Natural killer cell (primary cell): ENCODE data around the gene ZEB2. TPM values are rescaled to one million over a fixed set of nuclear protein-coding genes. Genes with fewer than 3 reads are reported as not detected.

Experiments
- ATAC-seq, 3 donors: fragments of 150-1000 bp in 2 of 3; fragments of 200-7000 bp in 1 of 3; cut with Tn5 transposase; 1 replicate in 1 of 3; 2 replicates in 2 of 3; pipeline ENCODE4 v1.10.0; 2021; ENCODE audit warnings: mild to moderate bottlenecking in 2 of 3, moderate library complexity in 2 of 3
- DNase-seq, 2 donors: peaks; one replicate each; pipeline versions ENCODE4 v3.0.0 to v3.0.0-alpha.2; 2013 to 2021; ENCODE audit warnings: mixed read lengths in 1 of 2
- H3K27ac ChIP-seq: one replicate; pipeline ENCODE4 v1.5.1; 2013; ENCODE audit warnings: mild to moderate bottlenecking, low read length
- H3K27me3 ChIP-seq: one replicate; pipeline ENCODE4 v1.6.1; 2013; ENCODE audit warnings: low read length; ENCODE audit not compliant: control insufficient read depth, insufficient read depth
- H3K36me3 ChIP-seq: one replicate; pipeline ENCODE4 v1.6.1; 2013; ENCODE audit warnings: low read length; ENCODE audit not compliant: control insufficient read depth, insufficient read depth
- H3K4me1 ChIP-seq: one replicate; pipeline ENCODE4 v1.6.1; 2013; ENCODE audit warnings: low read length; ENCODE audit not compliant: control insufficient read depth, insufficient read depth
- H3K4me3 ChIP-seq: one replicate; pipeline ENCODE4 v1.5.1; 2013; ENCODE audit warnings: low read length
- H3K9me3 ChIP-seq: one replicate; pipeline ENCODE4 v1.6.1; 2013; ENCODE audit warnings: low read length; ENCODE audit not compliant: control insufficient read depth, insufficient read depth
- H3K27ac Mint-ChIP-seq, 2 donors: one replicate each; pipeline ENCODE4 v1.8.0; 2022; ENCODE audit warnings: mild to moderate bottlenecking in 2 of 2, mixed read lengths in 2 of 2, moderate library complexity in 1 of 2
- H3K27me3 Mint-ChIP-seq, 2 donors: one replicate each; pipeline ENCODE4 v1.8.0; 2022; ENCODE audit warnings: low read depth in 2 of 2, mixed read lengths in 2 of 2
- H3K36me3 Mint-ChIP-seq: one replicate; pipeline ENCODE4 v1.8.0; 2022; ENCODE audit warnings: mixed read lengths
- H3K4me1 Mint-ChIP-seq, 2 donors: one replicate each; pipeline ENCODE4 v1.8.0; 2022; ENCODE audit warnings: mixed read lengths in 2 of 2
- H3K4me3 Mint-ChIP-seq: one replicate; pipeline ENCODE4 v1.8.0; 2022; ENCODE audit warnings: mild to moderate bottlenecking, moderate library complexity, mixed read lengths
- H3K9me3 Mint-ChIP-seq, 2 donors: one replicate each; pipeline ENCODE4 v1.8.0; 2022; ENCODE audit warnings: mixed read lengths in 2 of 2
- CTCF ChIP-seq: fragments of 200-600 bp; IDR thresholded peaks from one replicate; pipeline ENCODE4 v1.8.0; 2022; ENCODE audit warnings: antibody characterized with exemption
- WGBS: methylation state at CpG from one replicate; pipeline ENCODE4 v1.1.7; 2013; ENCODE audit warnings: missing lambda C conversion rate; ENCODE audit not compliant: insufficient coverage; 5-methylcytosine and 5-hydroxymethylcytosine counted together
- intact Hi-C: fragments of 100-400 bp; cut with micrococcal nuclease; formaldehyde crosslinking; loops from one replicate; pipeline ENCODE4 v1.14.2; 2022
- total RNA-seq, 4 donors: library from RNA; stranded (reverse); fragments of 120-200 nt in 1 of 4; gene quantifications; one replicate each; pipeline versions ENCODE4 v1.2.3 to v1.2.4, GENCODE V29; 2013 to 2022

Gene ZEB2
- total RNA-seq, 3 donors from 2014 or later (not counting 1 experiment from before 2014, with no cell fraction given) = 718 to 1,143 (median 944) TPM

DNA sequence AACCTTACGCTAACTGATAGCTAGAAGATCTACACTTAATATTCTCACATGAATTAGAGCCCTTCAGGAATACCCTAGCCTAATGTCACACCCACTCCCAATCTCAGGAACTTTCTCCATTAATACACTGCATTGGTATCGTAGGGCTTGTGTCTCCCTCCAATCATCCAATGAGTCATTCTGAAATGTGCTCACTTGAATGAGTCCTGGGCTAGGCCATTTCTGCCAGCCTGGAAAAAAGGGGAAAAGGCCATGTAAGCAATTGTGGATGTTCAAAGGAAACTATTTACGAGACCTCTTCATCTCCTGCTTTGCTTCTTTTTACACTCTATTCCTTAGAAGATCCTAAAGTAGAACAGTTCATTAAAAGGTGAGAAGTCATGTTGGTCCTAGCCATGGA is 18.8 kb downstream of the ZEB2 start:
- no peak overlapping the region for H3K4me3 ChIP-seq
- Mint-ChIP-seq H3K27ac (no peak overlapping the region), H3K4me1 (peaks cover 82 to 91% of the 10 kb centered on the region in 2 donors), H3K27me3 (no peaks in the 10 kb centered on the region), H3K4me3 (peak overlapping the region; percentile 35), H3K9me3 (no peaks in the 10 kb centered on the region), H3K36me3 (peaks cover 25% of the 10 kb centered on the region)
- DNase-seq (no peak), ATAC-seq (no peak)
- intact Hi-C loops = no loop called here
- 86% methylated on average over 2 of the region's 3 CpGs for WGBS
- H3K9me3 ChIP-seq = no peaks in the 10 kb centered on the region
- H3K27ac ChIP-seq = no peak overlapping the region
- TF ChIP-seq CTCF = no peak
- H3K4me1 ChIP-seq = peaks cover 25% of the 10 kb centered on the region
- no peaks in the 10 kb centered on the region for H3K27me3 ChIP-seq
- H3K36me3 ChIP-seq = peaks cover 28% of the 10 kb centered on the region

DNA sequence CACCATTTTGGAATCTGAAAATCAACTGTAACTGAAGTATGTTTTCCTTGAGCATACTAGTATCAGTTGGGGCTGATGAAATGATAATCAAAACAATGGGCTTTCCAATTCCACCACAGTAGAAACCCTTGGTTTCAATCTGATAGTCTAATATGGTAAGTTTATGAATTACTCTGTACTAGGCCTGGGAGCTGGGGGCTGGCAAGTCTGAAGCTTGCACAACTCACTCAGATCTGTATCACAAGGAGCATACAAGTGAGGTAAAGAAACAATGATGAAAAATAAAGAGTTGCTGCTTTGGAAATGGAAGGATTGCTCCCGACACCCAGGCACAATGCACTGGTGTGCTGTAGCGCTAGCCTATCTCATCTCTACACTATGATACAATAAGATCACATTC is 19.4 kb downstream of the ZEB2 start:
- H3K36me3 Mint-ChIP-seq = peaks cover 25% of the 10 kb centered on the region
- WGBS = 100% methylated on average over 2 of the region's 2 CpGs
- Histone ChIP-seq H3K27ac (no peak overlapping the region), H3K4me1 (peaks cover 28% of the 10 kb centered on the region), H3K4me3 (no peak overlapping the region), H3K9me3 (no peaks in the 10 kb centered on the region), H3K27me3 (no peaks in the 10 kb centered on the region), H3K36me3 (peaks cover 28% of the 10 kb centered on the region)
- H3K4me3 Mint-ChIP-seq = peak overlapping the region; percentile 29
- no peaks in the 10 kb centered on the region for H3K9me3 Mint-ChIP-seq
- TF ChIP-seq CTCF = no peak
- intact Hi-C loops = no loop called here
- ATAC-seq = no peak
- H3K27me3 Mint-ChIP-seq = no peaks in the 10 kb centered on the region
- DNase-seq = no peak
- H3K27ac Mint-ChIP-seq = no peak overlapping the region
- peaks cover 82 to 91% of the 10 kb centered on the region in 2 donors for H3K4me1 Mint-ChIP-seq

GRCh38 chr2:144498277-144498676 is 21.6 kb downstream of the ZEB2 start:
- Mint-ChIP-seq H3K4me1 (peaks cover 76 to 85% of the 10 kb centered on the region in 2 donors), H3K27me3 (no peaks in the 10 kb centered on the region), H3K9me3 (no peaks in the 10 kb centered on the region), H3K36me3 (peaks cover 18% of the 10 kb centered on the region), H3K27ac (peak overlapping the region; percentile 81 to 89), H3K4me3 (peak overlapping the region; percentile 59)
- Histone ChIP-seq H3K4me1 (peaks cover 27% of the 10 kb centered on the region), H3K9me3 (no peaks in the 10 kb centered on the region), H3K27ac (peak overlapping the region; percentile 23), H3K27me3 (no peaks in the 10 kb centered on the region), H3K4me3 (no peak overlapping the region), H3K36me3 (peaks cover 30% of the 10 kb centered on the region)
- intact Hi-C loops = loop anchor here (5.0 kb wide), 1 partner anchor 66 kb away; no protein-coding TSS in a partner anchor
- no peak for TF ChIP-seq CTCF
- 92% methylated on average over 7 of the region's 7 CpGs for WGBS
- ATAC-seq (peak in 1 of 3 donors; percentile 8), DNase-seq (no peak)
